Measurements from ENCODE around the gene CCT3. TPM values are rescaled to one million over a fixed set of nuclear protein-coding genes. Genes with fewer than 3 reads are reported as not detected.

The CCT3 gene
- total RNA-seq, 2 experiments from 2014 or later: 379 to 388 TPM

- no peaks in the 10 kb centered on the region for H3K9me3 Mint-ChIP-seq
- DNase-seq (peak; percentile 83), ATAC-seq (peak; percentile 74)
- CTCF ChIA-PET: interaction anchor here (1.3 to 6.1 kb wide), 9 partner anchors 9 to 150 kb away, joined by 3 to 37 read pairs (median 8); partner anchors contain the start of gene CCT3
- H3K36me3 Mint-ChIP-seq (ENCODE audit: low read depth): peaks cover 44% of the 10 kb centered on the region
- TF ChIP-seq CTCF (IDR thresholded peaks at IDR 0.05): no peak
- intact Hi-C loops (cut with micrococcal nuclease): loop anchor here (2.0 kb wide), 1 partner anchor 56 kb away; no protein-coding TSS in a partner anchor
- peak overlapping the region; percentile 99 for H3K4me3 Mint-ChIP-seq
- peak overlapping the region; percentile 94 for H3K27ac Mint-ChIP-seq
- peaks cover 32% of the 10 kb centered on the region for H3K4me1 Mint-ChIP-seq (ENCODE audit: low read depth)
- H3K27me3 Mint-ChIP-seq: no peaks in the 10 kb centered on the region
- POLR2A ChIA-PET: interaction anchor here (0.6 to 5.1 kb wide), 21 partner anchors 9 to 221 kb away, joined by 3 to 50 read pairs (median 5); partner anchors contain the start of genes CCT3, GLMP and TSACC
Measured at GRCh38 chr1:156281281-156281680, 56.8 kb downstream of the CCT3 start.

- ATAC-seq (no peak), DNase-seq (no peak)
- Mint-ChIP-seq H3K4me3 (peak overlapping the region; percentile 99), H3K27ac (peak overlapping the region; percentile 7), H3K27me3 (no peaks in the 10 kb centered on the region), H3K9me3 (no peaks in the 10 kb centered on the region), H3K36me3 (ENCODE audit: low read depth) (peaks cover 54% of the 10 kb centered on the region), H3K4me1 (ENCODE audit: low read depth) (peaks cover 31% of the 10 kb centered on the region)
- ChIA-PET POLR2A (interaction anchor here (1.0 to 5.1 kb wide), 8 partner anchors 8 to 395 kb away, joined by 3 to 50 read pairs (median 8); partner anchors contain the start of genes CCT3, GLMP and TSACC), CTCF (interaction anchor here (1.0 to 6.1 kb wide), 11 partner anchors 19 to 189 kb away, joined by 3 to 37 read pairs (median 3); partner anchors contain the start of genes CCT3 and VHLL)
- no peak for TF ChIP-seq CTCF (IDR thresholded peaks at IDR 0.05)
- intact Hi-C loops (cut with micrococcal nuclease): loop anchor here (2.0 kb wide), 1 partner anchor 57 kb away; no protein-coding TSS in a partner anchor
Measured at GRCh38 chr1:156279837-156280236, 58.3 kb downstream of the CCT3 start.

GRCh38 chr1:156276966-156277381 is 61.1 kb downstream of the CCT3 start:
- Mint-ChIP-seq H3K27ac (peak overlapping the region; percentile 9), H3K9me3 (no peaks in the 10 kb centered on the region), H3K27me3 (no peaks in the 10 kb centered on the region), H3K36me3 (ENCODE audit: low read depth) (peaks cover 67% of the 10 kb centered on the region), H3K4me3 (no peak overlapping the region), H3K4me1 (ENCODE audit: low read depth) (peaks cover 19% of the 10 kb centered on the region)
- ChIA-PET CTCF (interaction anchor here (0.9 to 1.5 kb wide), 3 partner anchors 20 to 57 kb away, joined by 3 read pairs; no protein-coding TSS in a partner anchor), POLR2A (interaction anchor here (0.6 to 1.2 kb wide), 3 partner anchors 14 to 111 kb away, joined by 3 to 5 read pairs (median 3); no protein-coding TSS in a partner anchor)
- DNase-seq (no peak), ATAC-seq (no peak)
- no peak for TF ChIP-seq CTCF (IDR thresholded peaks at IDR 0.05)
- intact Hi-C loops (cut with micrococcal nuclease): no loop called here

- no peak for TF ChIP-seq CTCF (IDR thresholded peaks at IDR 0.05)
- DNase-seq (no peak), ATAC-seq (no peak)
- intact Hi-C loops (cut with micrococcal nuclease): no loop called here
- Mint-ChIP-seq H3K36me3 (ENCODE audit: low read depth) (peaks cover 66% of the 10 kb centered on the region), H3K27me3 (no peaks in the 10 kb centered on the region), H3K27ac (peak overlapping the region; percentile 25), H3K4me1 (ENCODE audit: low read depth) (peaks cover 18% of the 10 kb centered on the region), H3K9me3 (no peaks in the 10 kb centered on the region), H3K4me3 (no peak overlapping the region)
- POLR2A ChIA-PET: interaction anchor here (0.6 to 1.2 kb wide), 2 partner anchors 31 to 110 kb away, joined by 3 to 5 read pairs; no protein-coding TSS in a partner anchor
- CTCF ChIA-PET: interaction anchor here (0.9 to 1.5 kb wide), 2 partner anchors 21 to 43 kb away, joined by 3 read pairs; no protein-coding TSS in a partner anchor
Measured at GRCh38 chr1:156276532-156276931, 61.6 kb downstream of the CCT3 start.

- H3K4me1 Mint-ChIP-seq (ENCODE audit: low read depth): no peaks in the 10 kb centered on the region
- no peak overlapping the region for H3K4me3 Mint-ChIP-seq
- no peak overlapping the region for H3K27ac Mint-ChIP-seq
- no peak for TF ChIP-seq CTCF (IDR thresholded peaks at IDR 0.05)
- DNase-seq: no peak
- ChIA-PET POLR2A (interaction anchor here (1.1 to 5.1 kb wide), 2 partner anchors 12 to 17 kb away, joined by 3 to 50 read pairs; partner anchors contain the start of genes SMG5 and TMEM79), CTCF (no interaction called here)
- ATAC-seq: no peak
- no peaks in the 10 kb centered on the region for H3K9me3 Mint-ChIP-seq
- peaks cover 58% of the 10 kb centered on the region for H3K36me3 Mint-ChIP-seq (ENCODE audit: low read depth)
- no peaks in the 10 kb centered on the region for H3K27me3 Mint-ChIP-seq
- intact Hi-C loops (cut with micrococcal nuclease): no loop called here
Measured at GRCh38 chr1:156270314-156270713, 67.8 kb downstream of the CCT3 start.
